ENCODE data around the gene ATP6V0B.

Gene ATP6V0B

GRCh38 chr1:43993206-43993914 is 18.6 kb downstream of the ATP6V0B start:
- DNase-seq: no peak
- no peak overlapping the region for H3K27ac ChIP-seq (ENCODE audit: insufficient read depth, low read length, poor library complexity, severe bottlenecking)
- H3K4me1 ChIP-seq (ENCODE audit: control insufficient read depth, insufficient read depth, low read length, poor library complexity, severe bottlenecking): peaks cover 9% of the 10 kb centered on the region
- H3K4me3 ChIP-seq (ENCODE audit: insufficient read depth, low read depth, low read length, poor library complexity, severe bottlenecking): no peak overlapping the region
- H3K9me3 ChIP-seq (ENCODE audit: control insufficient read depth, low read length): no peaks in the 10 kb centered on the region
- H3K36me3 ChIP-seq (ENCODE audit: control insufficient read depth, insufficient read depth, low read length): no peaks in the 10 kb centered on the region
- H3K27me3 ChIP-seq (replicated peaks; ENCODE audit: control insufficient read depth, insufficient read depth, low read length, poor library complexity, severe bottlenecking): no peaks in the 10 kb centered on the region

- Histone ChIP-seq H3K36me3 (ENCODE audit: control insufficient read depth, insufficient read depth, low read length) (no peaks in the 10 kb centered on the region), H3K9me3 (ENCODE audit: control insufficient read depth, low read length) (no peaks in the 10 kb centered on the region), H3K27ac (ENCODE audit: insufficient read depth, low read length, poor library complexity, severe bottlenecking) (no peak overlapping the region), H3K4me3 (ENCODE audit: insufficient read depth, low read depth, low read length, poor library complexity, severe bottlenecking) (no peak overlapping the region), H3K4me1 (ENCODE audit: control insufficient read depth, insufficient read depth, low read length, poor library complexity, severe bottlenecking) (peaks cover 9% of the 10 kb centered on the region), H3K27me3 (replicated peaks; ENCODE audit: control insufficient read depth, insufficient read depth, low read length, poor library complexity, severe bottlenecking) (no peaks in the 10 kb centered on the region)
- DNase-seq: no peak
These were observed 19.3 kb downstream of the ATP6V0B start for GRCh38 chr1:43994071-43994470.

- peaks cover 9% of the 10 kb centered on the region for H3K4me1 ChIP-seq (ENCODE audit: control insufficient read depth, insufficient read depth, low read length, poor library complexity, severe bottlenecking)
- DNase-seq: no peak
- no peaks in the 10 kb centered on the region for H3K27me3 ChIP-seq (replicated peaks; ENCODE audit: control insufficient read depth, insufficient read depth, low read length, poor library complexity, severe bottlenecking)
- H3K36me3 ChIP-seq (ENCODE audit: control insufficient read depth, insufficient read depth, low read length): no peaks in the 10 kb centered on the region
- H3K27ac ChIP-seq (ENCODE audit: insufficient read depth, low read length, poor library complexity, severe bottlenecking): no peak overlapping the region
- H3K9me3 ChIP-seq (ENCODE audit: control insufficient read depth, low read length): no peaks in the 10 kb centered on the region
- H3K4me3 ChIP-seq (ENCODE audit: insufficient read depth, low read depth, low read length, poor library complexity, severe bottlenecking): no peak overlapping the region
These were observed 20.3 kb downstream of the ATP6V0B start for GRCh38 chr1:43994794-43995790.

- H3K9me3 ChIP-seq (ENCODE audit: control insufficient read depth, low read length): no peaks in the 10 kb centered on the region
- DNase-seq: no peak
- H3K4me1 ChIP-seq (ENCODE audit: control insufficient read depth, insufficient read depth, low read length, poor library complexity, severe bottlenecking): peaks cover 7% of the 10 kb centered on the region
- no peak overlapping the region for H3K27ac ChIP-seq (ENCODE audit: insufficient read depth, low read length, poor library complexity, severe bottlenecking)
- no peak overlapping the region for H3K4me3 ChIP-seq (ENCODE audit: insufficient read depth, low read depth, low read length, poor library complexity, severe bottlenecking)
- no peaks in the 10 kb centered on the region for H3K36me3 ChIP-seq (ENCODE audit: control insufficient read depth, insufficient read depth, low read length)
- no peaks in the 10 kb centered on the region for H3K27me3 ChIP-seq (replicated peaks; ENCODE audit: control insufficient read depth, insufficient read depth, low read length, poor library complexity, severe bottlenecking)
These were observed 21.4 kb downstream of the ATP6V0B start for GRCh38 chr1:43995984-43996732.

GRCh38 chr1:43996733-43997115 is 22.0 kb downstream of the ATP6V0B start:
- Histone ChIP-seq H3K27me3 (replicated peaks; ENCODE audit: control insufficient read depth, insufficient read depth, low read length, poor library complexity, severe bottlenecking) (no peaks in the 10 kb centered on the region), H3K4me3 (ENCODE audit: insufficient read depth, low read depth, low read length, poor library complexity, severe bottlenecking) (no peak overlapping the region), H3K4me1 (ENCODE audit: control insufficient read depth, insufficient read depth, low read length, poor library complexity, severe bottlenecking) (peaks cover 5% of the 10 kb centered on the region), H3K9me3 (ENCODE audit: control insufficient read depth, low read length) (no peaks in the 10 kb centered on the region), H3K27ac (ENCODE audit: insufficient read depth, low read length, poor library complexity, severe bottlenecking) (no peak overlapping the region), H3K36me3 (ENCODE audit: control insufficient read depth, insufficient read depth, low read length) (no peaks in the 10 kb centered on the region)
- DNase-seq: no peak

- no peaks in the 10 kb centered on the region for H3K4me1 ChIP-seq (ENCODE audit: control insufficient read depth, insufficient read depth, low read length, poor library complexity, severe bottlenecking)
These were observed 22.7 kb downstream of the ATP6V0B start for GRCh38 chr1:43997295-43997999.

GRCh38 chr1:43998000-43998378 is 23.2 kb downstream of the ATP6V0B start:
- no peaks in the 10 kb centered on the region for H3K9me3 ChIP-seq (ENCODE audit: control insufficient read depth, low read length)
- no peaks in the 10 kb centered on the region for H3K4me1 ChIP-seq (ENCODE audit: control insufficient read depth, insufficient read depth, low read length, poor library complexity, severe bottlenecking)
- no peak overlapping the region for H3K27ac ChIP-seq (ENCODE audit: insufficient read depth, low read length, poor library complexity, severe bottlenecking)
- H3K27me3 ChIP-seq (replicated peaks; ENCODE audit: control insufficient read depth, insufficient read depth, low read length, poor library complexity, severe bottlenecking): no peaks in the 10 kb centered on the region
- no peak for DNase-seq
- no peaks in the 10 kb centered on the region for H3K36me3 ChIP-seq (ENCODE audit: control insufficient read depth, insufficient read depth, low read length)
- no peak overlapping the region for H3K4me3 ChIP-seq (ENCODE audit: insufficient read depth, low read depth, low read length, poor library complexity, severe bottlenecking)

More at GRCh38 chr1:43997295-43997999, 22.7 kb downstream of the ATP6V0B start:
- Histone ChIP-seq H3K9me3 (ENCODE audit: control insufficient read depth, low read length) (no peaks in the 10 kb centered on the region), H3K36me3 (ENCODE audit: control insufficient read depth, insufficient read depth, low read length) (no peaks in the 10 kb centered on the region), H3K27me3 (replicated peaks; ENCODE audit: control insufficient read depth, insufficient read depth, low read length, poor library complexity, severe bottlenecking) (no peaks in the 10 kb centered on the region), H3K4me3 (ENCODE audit: insufficient read depth, low read depth, low read length, poor library complexity, severe bottlenecking) (no peak overlapping the region), H3K27ac (ENCODE audit: insufficient read depth, low read length, poor library complexity, severe bottlenecking) (no peak overlapping the region)
- DNase-seq: no peak

- H3K27me3 ChIP-seq (replicated peaks; ENCODE audit: control insufficient read depth, insufficient read depth, low read length, poor library complexity, severe bottlenecking): no peaks in the 10 kb centered on the region
These were observed 24.7 kb downstream of the ATP6V0B start for GRCh38 chr1:43999455-43999854.

GRCh38 chr1:44000122-44000665 is 25.4 kb downstream of the ATP6V0B start:
- Histone ChIP-seq H3K9me3 (ENCODE audit: control insufficient read depth, low read length) (no peaks in the 10 kb centered on the region), H3K4me3 (ENCODE audit: insufficient read depth, low read depth, low read length, poor library complexity, severe bottlenecking) (no peak overlapping the region), H3K4me1 (ENCODE audit: control insufficient read depth, insufficient read depth, low read length, poor library complexity, severe bottlenecking) (no peaks in the 10 kb centered on the region), H3K36me3 (ENCODE audit: control insufficient read depth, insufficient read depth, low read length) (no peaks in the 10 kb centered on the region), H3K27me3 (replicated peaks; ENCODE audit: control insufficient read depth, insufficient read depth, low read length, poor library complexity, severe bottlenecking) (no peaks in the 10 kb centered on the region), H3K27ac (ENCODE audit: insufficient read depth, low read length, poor library complexity, severe bottlenecking) (no peak overlapping the region)
- DNase-seq: no peak

More at GRCh38 chr1:43999455-43999854, 24.7 kb downstream of the ATP6V0B start:
- no peaks in the 10 kb centered on the region for H3K9me3 ChIP-seq (ENCODE audit: control insufficient read depth, low read length)
- H3K36me3 ChIP-seq (ENCODE audit: control insufficient read depth, insufficient read depth, low read length): no peaks in the 10 kb centered on the region
- H3K27ac ChIP-seq (ENCODE audit: insufficient read depth, low read length, poor library complexity, severe bottlenecking): no peak overlapping the region
- no peaks in the 10 kb centered on the region for H3K4me1 ChIP-seq (ENCODE audit: control insufficient read depth, insufficient read depth, low read length, poor library complexity, severe bottlenecking)
- DNase-seq: no peak
- H3K4me3 ChIP-seq (ENCODE audit: insufficient read depth, low read depth, low read length, poor library complexity, severe bottlenecking): no peak overlapping the region
